Left lung (tissue), 14 donors: ENCODE data around the gene SHISA7. TPM values are rescaled to one million over a fixed set of nuclear protein-coding genes. Genes with fewer than 3 reads are reported as not detected.

ENCODE experiments used
- ATAC-seq: fragments of 200-7000 bp; cut with Tn5 transposase; one replicate; pipeline ENCODE4 v1.9.1; 2020; ENCODE audit warnings: moderate library complexity
- DNase-seq, 4 donors: peaks; one replicate each; pipeline ENCODE4 v3.0.0-alpha.2; 2013 to 2020
- H3K27ac ChIP-seq, 2 donors: fragments of 200-600 bp; sonication (generic) in 1 of 2; one replicate each; pipeline versions ENCODE4 v1.5.0 to v1.8.0; 2020 to 2021
- H3K27me3 ChIP-seq, 2 donors: fragments of 200-600 bp; sonication (generic) in 1 of 2; one replicate each; pipeline versions ENCODE4 v1.5.0 to v1.8.0; 2020 to 2021
- H3K36me3 ChIP-seq, 2 donors: fragments of 200-600 bp; sonication (generic) in 1 of 2; one replicate each; pipeline versions ENCODE4 v1.5.0 to v1.8.0; 2020 to 2021
- H3K4me1 ChIP-seq, 2 donors: fragments of 200-600 bp; one replicate each; pipeline ENCODE4 v1.8.0; 2021
- H3K4me3 ChIP-seq, 2 donors: fragments of 200-600 bp; sonication (generic) in 1 of 2; one replicate each; pipeline versions ENCODE4 v1.5.0 to v1.8.0; 2020 to 2021; ENCODE audit warnings: mild to moderate bottlenecking in 1 of 2
- H3K9me3 ChIP-seq, 2 donors: fragments of 200-600 bp; sonication (generic) in 1 of 2; one replicate each; pipeline versions ENCODE4 v1.5.0 to v1.8.0; 2020 to 2021
- intact Hi-C, 2 donors: fragments of 100-400 bp; cut with DNase I; formaldehyde crosslinking; loops; one replicate each; pipeline versions ENCODE4 v1.11.2 to v1.14.2; 2022
- long read RNA-seq, 12 donors: library from polyadenylated mRNA in 2 of 12; unstranded in 2 of 12; transcript quantifications; one replicate each; pipeline ENCODE4 v2.0.0 and lab custom pipeline, GENCODE V29; 2019 to 2026
- polyA plus RNA-seq, 6 donors: library from polyadenylated mRNA; unstranded; fragments of 120-200 nt; gene quantifications; one replicate each; pipeline ENCODE4 v1.2.1, GENCODE V29; 2013; ENCODE audit not compliant: insufficient read length in 6 of 6
- total RNA-seq, 2 donors: library from RNA; stranded (reverse); fragmentation: NEBNext Ultra II Directional; extraction: Animal tissue kit (Norgen Biotek cat#: 25700); gene quantifications; one replicate each; pipeline ENCODE4 v1.2.1, GENCODE V29; 2021
- TF ChIP-seq, protein P1 (sequence below), 2 donors: fragments of 200-600 bp; sonication (generic) in 1 of 2; IDR thresholded peaks; one replicate each; pipeline versions ENCODE4 v1.5.0 to v1.8.0; 2021; ENCODE audit warnings: antibody characterized with exemption in 2 of 2
- donor health status: DM: no; HTN: yes; CAD: no.
- donor health status: DM: no; HTN: no; CAD: no.

The SHISA7 gene
- not detected for total RNA-seq
- under 1 TPM; 0.11 to 0.23 (median 0.20) TPM for polyA plus RNA-seq
- long read RNA-seq, donor 1: 0 reads
- long read RNA-seq, donor 2: 0 reads
- long read RNA-seq, donor 3: 0 reads
- long read RNA-seq, donor 4: 0 reads
- long read RNA-seq, donor 5: 0 reads
- long read RNA-seq, donor 6: 0 reads
- long read RNA-seq, donor 7: 0 reads
- long read RNA-seq, donor 8: 0 reads
- long read RNA-seq, donor 9: 0 reads
- long read RNA-seq, donor 10: 0 reads
- long read RNA-seq, donor 11: 0 reads
- long read RNA-seq, donor 12: 0 reads

DNA sequence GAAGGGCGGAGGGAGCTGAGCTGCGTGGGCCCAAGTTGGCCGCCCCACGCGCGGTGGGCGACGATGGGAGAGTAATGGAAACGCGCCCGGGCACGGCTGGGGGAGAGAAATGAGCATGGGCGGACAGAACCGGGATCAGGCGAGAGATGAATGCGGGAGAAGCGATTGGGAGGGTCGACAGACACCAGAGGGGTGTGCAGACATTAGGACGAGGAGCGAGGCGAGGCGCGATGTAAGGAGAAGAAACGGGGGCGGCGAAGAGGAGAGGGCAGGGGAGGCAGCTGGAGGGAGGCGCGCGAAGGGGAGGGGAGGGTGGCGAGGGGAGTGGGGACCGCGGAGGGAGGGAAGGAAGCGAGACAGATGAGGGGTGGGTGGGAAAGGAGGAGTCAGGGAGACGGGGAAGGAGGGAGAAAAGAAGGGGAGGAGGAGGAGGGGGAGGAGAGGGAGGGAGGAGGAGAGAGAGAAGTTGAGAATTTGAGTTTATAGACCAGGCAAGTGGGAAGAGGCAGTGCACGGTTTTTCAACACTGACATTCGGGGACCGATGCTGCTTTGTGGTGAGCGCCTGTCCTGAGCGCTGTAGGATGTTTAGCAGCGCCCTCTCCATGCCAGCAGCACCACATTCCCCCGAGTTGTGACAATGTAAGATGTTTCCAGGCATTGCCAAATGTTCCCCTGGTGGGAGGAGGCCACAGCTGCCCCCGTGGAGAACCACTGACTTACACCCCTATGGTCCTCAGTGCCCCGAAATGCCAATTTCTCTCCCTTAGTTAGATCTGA is at the start of gene SHISA7:
TSS of gene SHISA7 (minus strand) at position 256 of the 779 bp plus-strand sequence. CDS start 437 bp downstream, outside the sequence.
- TF ChIP-seq, protein P1, sequence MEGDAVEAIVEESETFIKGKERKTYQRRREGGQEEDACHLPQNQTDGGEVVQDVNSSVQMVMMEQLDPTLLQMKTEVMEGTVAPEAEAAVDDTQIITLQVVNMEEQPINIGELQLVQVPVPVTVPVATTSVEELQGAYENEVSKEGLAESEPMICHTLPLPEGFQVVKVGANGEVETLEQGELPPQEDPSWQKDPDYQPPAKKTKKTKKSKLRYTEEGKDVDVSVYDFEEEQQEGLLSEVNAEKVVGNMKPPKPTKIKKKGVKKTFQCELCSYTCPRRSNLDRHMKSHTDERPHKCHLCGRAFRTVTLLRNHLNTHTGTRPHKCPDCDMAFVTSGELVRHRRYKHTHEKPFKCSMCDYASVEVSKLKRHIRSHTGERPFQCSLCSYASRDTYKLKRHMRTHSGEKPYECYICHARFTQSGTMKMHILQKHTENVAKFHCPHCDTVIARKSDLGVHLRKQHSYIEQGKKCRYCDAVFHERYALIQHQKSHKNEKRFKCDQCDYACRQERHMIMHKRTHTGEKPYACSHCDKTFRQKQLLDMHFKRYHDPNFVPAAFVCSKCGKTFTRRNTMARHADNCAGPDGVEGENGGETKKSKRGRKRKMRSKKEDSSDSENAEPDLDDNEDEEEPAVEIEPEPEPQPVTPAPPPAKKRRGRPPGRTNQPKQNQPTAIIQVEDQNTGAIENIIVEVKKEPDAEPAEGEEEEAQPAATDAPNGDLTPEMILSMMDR (IDR thresholded peaks at IDR 0.05): no peak
- intact Hi-C loops: no loop called here
- no peak within 1 kb of the TSS for H3K27ac ChIP-seq
- no peak within 1 kb of the TSS for H3K4me3 ChIP-seq
- ATAC-seq: no peak
- peaks cover 0 to 13% of the 10 kb centered on the region in 2 donors for H3K4me1 ChIP-seq
- DNase-seq: no peak
- peaks cover 60 to 96% of the 10 kb centered on the region in 2 donors for H3K27me3 ChIP-seq
- H3K9me3 ChIP-seq: no peaks in the 10 kb centered on the region
- H3K36me3 ChIP-seq: no peaks in the 10 kb centered on the region

DNA sequence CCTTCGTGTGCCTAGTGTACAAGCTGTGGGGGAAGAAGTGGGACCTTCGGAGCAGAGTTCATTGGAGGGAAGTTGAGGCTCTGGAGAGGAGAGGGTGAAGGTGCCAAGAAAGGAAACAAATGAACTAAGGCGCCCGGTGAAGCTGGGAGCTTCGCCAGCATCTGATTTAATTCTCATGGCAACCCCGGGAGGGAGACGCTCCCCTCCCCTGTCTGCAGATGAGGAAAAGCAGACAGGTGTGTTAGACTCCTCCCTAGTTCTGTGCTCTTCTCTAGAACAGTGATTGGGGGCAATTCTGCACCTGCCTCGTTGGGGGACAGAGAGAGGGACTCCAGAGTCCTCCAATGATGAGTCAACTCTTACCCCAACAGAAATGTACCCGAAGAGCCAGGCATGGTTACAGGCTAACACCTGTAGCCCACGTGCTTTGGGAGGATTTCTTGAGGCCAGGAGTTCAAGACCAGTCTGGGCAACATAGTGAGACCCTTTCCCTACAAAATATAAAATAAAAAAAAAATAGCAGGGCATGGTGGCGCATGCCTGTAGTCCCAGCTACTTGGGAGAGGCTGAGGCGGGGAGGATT is 49.4 kb upstream of the SHISA7 start:
- intact Hi-C loops: no loop called here
- no peak for DNase-seq
- TF ChIP-seq, protein P1 (IDR thresholded peaks at IDR 0.05): no peak
- H3K36me3 ChIP-seq: no peaks in the 10 kb centered on the region
- ATAC-seq: no peak
- H3K9me3 ChIP-seq: no peaks in the 10 kb centered on the region
- no peaks in the 10 kb centered on the region for H3K4me1 ChIP-seq
- peaks cover 0 to 61% of the 10 kb centered on the region in 2 donors for H3K27me3 ChIP-seq
- no peak overlapping the region for H3K4me3 ChIP-seq
- no peak overlapping the region for H3K27ac ChIP-seq

DNA sequence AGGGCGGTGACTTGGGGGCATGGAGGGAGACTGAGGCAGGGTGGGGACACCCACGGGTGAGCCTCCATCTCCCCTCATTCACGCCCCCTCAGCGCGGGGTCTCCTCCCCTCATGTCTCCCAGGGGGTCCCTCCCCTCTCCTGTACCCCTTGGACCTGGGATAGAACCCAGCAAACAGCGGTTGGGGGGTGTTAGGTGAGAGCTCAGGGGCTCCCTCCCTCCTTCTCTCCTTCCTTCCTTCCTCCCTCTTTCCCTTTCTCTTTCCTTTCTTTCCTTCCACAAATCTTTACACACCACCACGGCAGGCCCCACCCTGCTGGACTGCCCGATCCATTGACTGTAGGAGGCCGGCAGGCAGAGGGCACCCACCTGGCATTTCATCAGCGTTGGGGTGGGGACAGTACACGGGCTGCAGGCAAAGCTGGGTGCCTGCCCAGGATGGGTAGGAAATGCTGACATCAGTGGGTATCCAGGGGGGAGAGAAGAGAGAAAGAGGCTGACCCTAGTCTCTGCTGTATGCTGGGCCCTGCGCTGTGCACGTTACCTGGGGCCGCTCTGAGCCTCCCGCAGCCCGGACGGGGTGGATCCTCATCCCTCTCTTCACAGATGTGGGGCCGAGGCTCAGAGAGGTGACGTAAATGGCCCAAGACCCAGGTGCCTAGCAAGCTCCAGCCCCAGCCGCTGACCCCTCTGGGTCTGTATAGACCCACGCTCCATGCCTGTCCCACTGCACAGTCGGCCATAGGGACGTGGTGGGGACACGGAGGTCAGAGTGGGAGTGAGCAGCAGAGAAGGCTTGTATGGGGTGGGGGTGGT is 48.7 kb upstream of the SHISA7 start:
- Histone ChIP-seq H3K9me3 (no peaks in the 10 kb centered on the region), H3K36me3 (no peaks in the 10 kb centered on the region), H3K27ac (no peak overlapping the region), H3K27me3 (peaks cover 0 to 61% of the 10 kb centered on the region in 2 donors), H3K4me1 (peaks cover under 1 to 6% of the 10 kb centered on the region in 2 donors), H3K4me3 (no peak overlapping the region)
- DNase-seq (peak in 1 of 4 donors; percentile 51), ATAC-seq (no peak)
- TF ChIP-seq, protein P1 (IDR thresholded peaks at IDR 0.05): no peak
- intact Hi-C loops: no loop called here

DNA sequence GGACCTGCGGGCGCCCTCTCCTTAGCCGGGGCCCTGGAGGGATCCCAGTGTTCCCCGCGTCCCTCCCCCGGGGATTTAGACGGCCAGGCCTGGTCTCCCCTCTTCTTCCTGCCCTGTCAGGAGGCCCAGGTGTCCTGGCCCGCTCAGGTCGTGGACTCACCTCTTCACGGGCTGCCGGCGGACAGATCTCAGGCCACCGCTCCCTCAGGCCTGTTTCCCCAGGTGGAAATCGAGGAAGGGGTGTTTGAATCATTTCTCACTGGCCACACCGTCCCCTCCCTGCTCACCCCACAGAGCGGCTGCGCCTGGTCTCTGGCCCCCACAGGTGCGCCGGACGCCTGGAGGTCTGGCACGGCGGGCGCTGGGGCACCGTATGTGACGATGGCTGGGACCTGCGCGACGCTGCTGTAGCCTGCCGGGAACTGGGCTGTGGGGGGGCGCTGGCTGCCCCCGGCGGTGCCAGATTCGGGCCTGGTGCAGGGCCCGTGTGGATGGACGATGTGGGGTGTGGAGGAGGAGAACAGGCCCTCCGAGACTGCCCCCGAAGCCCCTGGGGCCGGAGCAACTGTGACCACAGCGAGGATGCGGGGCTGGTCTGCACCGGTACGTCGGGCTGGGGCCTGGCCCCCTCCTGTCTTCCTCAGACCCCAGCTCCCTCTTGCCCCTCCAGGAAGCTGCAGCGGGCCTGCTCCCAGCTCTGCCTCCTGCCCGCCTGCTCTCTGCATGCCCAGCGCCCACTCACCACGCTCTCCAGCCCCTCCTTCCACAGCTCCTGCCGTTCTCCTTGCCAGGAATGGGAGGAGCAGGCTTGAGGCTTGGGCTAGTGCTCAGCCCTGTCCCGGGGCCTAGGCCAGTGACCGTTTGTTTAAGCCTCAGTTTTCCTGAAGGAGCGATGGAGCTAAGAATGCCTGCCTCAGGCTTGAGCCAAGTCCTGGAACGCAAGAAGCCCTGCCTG is 47.7 kb upstream of the SHISA7 start:
- peaks cover 0 to 62% of the 10 kb centered on the region in 2 donors for H3K27me3 ChIP-seq
- H3K4me3 ChIP-seq: no peak overlapping the region
- DNase-seq: peak in 1 of 4 donors; percentile 76
- no peaks in the 10 kb centered on the region for H3K36me3 ChIP-seq
- intact Hi-C loops: no loop called here
- peaks cover 7 to 10% of the 10 kb centered on the region in 2 donors for H3K4me1 ChIP-seq
- H3K27ac ChIP-seq: no peak overlapping the region
- H3K9me3 ChIP-seq: no peaks in the 10 kb centered on the region
- no peak for ATAC-seq
- TF ChIP-seq, protein P1 (IDR thresholded peaks at IDR 0.05): no peak
